ENCODE measurements around the gene NETO1.

Gene NETO1

GRCh38 chr18:72869226-72870185, 1.7 kb upstream of the NETO1 start:
- TF ChIP-seq, protein P1, sequence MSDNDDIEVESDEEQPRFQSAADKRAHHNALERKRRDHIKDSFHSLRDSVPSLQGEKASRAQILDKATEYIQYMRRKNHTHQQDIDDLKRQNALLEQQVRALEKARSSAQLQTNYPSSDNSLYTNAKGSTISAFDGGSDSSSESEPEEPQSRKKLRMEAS (IDR thresholded peaks at IDR 0.05): no peak
- TF ChIP-seq TEAD4 (IDR thresholded peaks at IDR 0.05) (no peak), REST (IDR thresholded peaks at IDR 0.05; ENCODE audit: low read depth) (no peak), USF1 (IDR thresholded peaks at IDR 0.05) (no peak), RAD21 (IDR thresholded peaks at IDR 0.05; ENCODE audit: low read depth) (no peak), FOXM1 (IDR thresholded peaks at IDR 0.05; ENCODE audit: borderline replicate concordance, low read depth) (no peak), EP300 (IDR thresholded peaks at IDR 0.05; ENCODE audit: borderline replicate concordance) (no peak), CREB1 (IDR thresholded peaks at IDR 0.05; ENCODE audit: low read depth) (no peak), CEBPB (IDR thresholded peaks at IDR 0.05) (no peak), NFIC (IDR thresholded peaks at IDR 0.05) (no peak), YY1 (IDR thresholded peaks at IDR 0.05; ENCODE audit: low read depth) (no peak), TCF12 (IDR thresholded peaks at IDR 0.05; ENCODE audit: low read depth) (no peak), ZBTB7A (IDR thresholded peaks at IDR 0.05; ENCODE audit: low read depth) (no peak)

DNA sequence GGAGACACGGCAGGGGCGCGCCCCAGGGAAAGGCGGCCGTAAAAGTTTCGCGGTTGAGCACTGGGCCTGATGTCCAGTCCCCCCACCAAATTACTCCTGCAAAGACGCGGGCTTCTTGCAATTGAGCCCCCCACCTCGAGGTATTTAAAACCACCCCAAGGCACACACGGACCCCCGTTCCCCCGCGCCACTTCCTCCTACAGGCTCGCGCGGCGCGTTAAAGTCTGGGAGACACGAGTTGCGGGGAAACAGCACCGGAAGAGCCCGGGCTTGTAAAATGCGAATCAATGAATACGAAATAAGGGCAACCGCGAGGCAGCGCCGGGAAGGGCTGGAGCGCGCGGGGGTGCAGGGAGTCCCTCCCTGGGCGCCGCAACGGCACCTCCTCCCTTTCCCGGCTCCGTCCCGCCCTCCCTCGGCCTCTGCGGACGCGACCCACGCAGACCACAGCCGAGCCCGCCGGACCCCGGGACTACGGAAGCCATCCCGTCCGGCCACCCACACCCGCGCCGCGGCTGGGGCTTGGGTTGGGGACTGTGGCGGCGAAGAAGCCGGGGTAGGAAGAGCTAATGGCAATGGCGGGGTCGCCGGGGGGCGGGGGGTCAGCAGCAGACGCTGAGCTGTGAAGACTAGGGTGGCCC, 918 bp upstream of the NETO1 start:
- no peak for TF ChIP-seq REST (IDR thresholded peaks at IDR 0.05; ENCODE audit: low read depth)
- TF ChIP-seq TEAD4 (IDR thresholded peaks at IDR 0.05): no peak
- TF ChIP-seq TCF12 (IDR thresholded peaks at IDR 0.05; ENCODE audit: low read depth): no peak
- no peak for TF ChIP-seq CREB1 (IDR thresholded peaks at IDR 0.05; ENCODE audit: low read depth)
- TF ChIP-seq, protein P1 (IDR thresholded peaks at IDR 0.05): no peak
- TF ChIP-seq EP300 (IDR thresholded peaks at IDR 0.05; ENCODE audit: borderline replicate concordance): no peak
- TF ChIP-seq CEBPB (IDR thresholded peaks at IDR 0.05): no peak
- no peak for TF ChIP-seq ZBTB7A (IDR thresholded peaks at IDR 0.05; ENCODE audit: low read depth)
- TF ChIP-seq USF1 (IDR thresholded peaks at IDR 0.05): no peak
- TF ChIP-seq EGR1 (IDR thresholded peaks at IDR 0.05): no peak

- TF ChIP-seq NFIC (IDR thresholded peaks at IDR 0.05) (no peak), RAD21 (IDR thresholded peaks at IDR 0.05; ENCODE audit: low read depth) (no peak), CEBPB (IDR thresholded peaks at IDR 0.05) (no peak), EGR1 (IDR thresholded peaks at IDR 0.05) (no peak), REST (IDR thresholded peaks at IDR 0.05; ENCODE audit: low read depth) (no peak), CREB1 (IDR thresholded peaks at IDR 0.05; ENCODE audit: low read depth) (no peak), ZBTB7A (IDR thresholded peaks at IDR 0.05; ENCODE audit: low read depth) (no peak), YY1 (IDR thresholded peaks at IDR 0.05; ENCODE audit: low read depth) (no peak), TCF12 (IDR thresholded peaks at IDR 0.05; ENCODE audit: low read depth) (no peak), USF1 (IDR thresholded peaks at IDR 0.05) (no peak), EP300 (IDR thresholded peaks at IDR 0.05; ENCODE audit: borderline replicate concordance) (no peak)
Measured at GRCh38 chr18:72866901-72867745, 664 bp downstream of the NETO1 start.

Measured in Ishikawa (cell line).